Keratinocyte (primary cell): ENCODE results near the gene SEC22B.
"Not testable (repeated sequence)": the region's sequence is repeated elsewhere in the genome, so short reads cannot be mapped to it uniquely, and the experiment has no call there.

ENCODE experiments used
- EZH2 ChIP-seq: IDR thresholded peaks from one replicate; pipeline ENCODE4 v1.6.1; 2012; ENCODE audit warnings: inconsistent platforms, mild to moderate bottlenecking, low read length, moderate library complexity
- TF ChIP-seq, protein P1 (sequence below), 3 experiments: IDR thresholded peaks in 1 of 3; conservative IDR thresholded peaks in 1 of 3; optimal IDR thresholded peaks in 1 of 3; 2 replicates in 2 of 3; 3 replicates in 1 of 3; pipeline versions ENCODE3 to v1.5.1; 2011; ENCODE audit warnings: low read length in 3 of 3, mild to moderate bottlenecking in 3 of 3, moderate library complexity in 2 of 3, control low read depth in 1 of 3, inconsistent platforms in 1 of 3; ENCODE audit not compliant: insufficient read depth in 2 of 3; ENCODE audit errors: extremely low read depth in 1 of 3

DNA sequence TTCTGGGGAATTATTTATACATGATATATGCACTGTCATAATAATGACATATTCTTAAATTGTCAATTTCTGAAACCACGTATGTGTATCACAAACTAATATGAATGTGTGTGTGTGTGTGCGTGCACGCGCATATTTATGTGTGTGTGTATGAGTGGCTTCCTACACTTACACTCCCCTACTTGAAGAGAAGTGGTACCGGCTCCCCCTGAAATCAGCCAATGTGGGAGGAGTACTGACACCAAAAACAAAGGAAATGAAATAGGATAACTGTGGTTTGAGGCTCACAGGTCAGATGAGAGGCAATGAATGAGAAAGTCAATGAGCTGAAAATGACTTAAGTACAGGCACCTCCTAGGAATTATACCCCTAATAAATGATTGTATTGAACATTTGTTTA is 64.1 kb downstream of the SEC22B start:
- TF ChIP-seq, protein P1, sequence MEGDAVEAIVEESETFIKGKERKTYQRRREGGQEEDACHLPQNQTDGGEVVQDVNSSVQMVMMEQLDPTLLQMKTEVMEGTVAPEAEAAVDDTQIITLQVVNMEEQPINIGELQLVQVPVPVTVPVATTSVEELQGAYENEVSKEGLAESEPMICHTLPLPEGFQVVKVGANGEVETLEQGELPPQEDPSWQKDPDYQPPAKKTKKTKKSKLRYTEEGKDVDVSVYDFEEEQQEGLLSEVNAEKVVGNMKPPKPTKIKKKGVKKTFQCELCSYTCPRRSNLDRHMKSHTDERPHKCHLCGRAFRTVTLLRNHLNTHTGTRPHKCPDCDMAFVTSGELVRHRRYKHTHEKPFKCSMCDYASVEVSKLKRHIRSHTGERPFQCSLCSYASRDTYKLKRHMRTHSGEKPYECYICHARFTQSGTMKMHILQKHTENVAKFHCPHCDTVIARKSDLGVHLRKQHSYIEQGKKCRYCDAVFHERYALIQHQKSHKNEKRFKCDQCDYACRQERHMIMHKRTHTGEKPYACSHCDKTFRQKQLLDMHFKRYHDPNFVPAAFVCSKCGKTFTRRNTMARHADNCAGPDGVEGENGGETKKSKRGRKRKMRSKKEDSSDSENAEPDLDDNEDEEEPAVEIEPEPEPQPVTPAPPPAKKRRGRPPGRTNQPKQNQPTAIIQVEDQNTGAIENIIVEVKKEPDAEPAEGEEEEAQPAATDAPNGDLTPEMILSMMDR (optimal IDR thresholded peaks at IDR 0.05 in 1 of 3, IDR thresholded peaks at IDR 0.05 in 1 of 3, conservative IDR thresholded peaks at IDR 0.05 in 1 of 3; ENCODE audit: extremely low read depth in 1 of 3, insufficient read depth in 2 of 3, low read length in 3 of 3), result not testable (repeated sequence)
- not testable (repeated sequence) for TF ChIP-seq EZH2
